Left kidney (tissue), 2 donors: ENCODE data around the gene INSC. TPM values are rescaled to one million over a fixed set of nuclear protein-coding genes. Genes with fewer than 3 reads are reported as not detected.

Experiments used
- DNase-seq: peaks from one replicate; pipeline ENCODE4 v3.0.0-alpha.2; 2013
- polyA plus RNA-seq: library from polyadenylated mRNA; unstranded; fragments of 120-200 nt; gene quantifications from one replicate; pipeline ENCODE4 v1.2.1, GENCODE V29; 2013; ENCODE audit not compliant: insufficient read length

Gene INSC
- polyA plus RNA-seq, 1 donor, result 0.73 TPM

GRCh38 chr11:15186146-15186545 lies 71.4 kb downstream of the INSC start:
- DNase-seq, result no peak

GRCh38 chr11:15189189-15189588 lies 74.5 kb downstream of the INSC start:
- no peak for DNase-seq

- no peak for DNase-seq
Measured at GRCh38 chr11:15189641-15190365, 75.1 kb downstream of the INSC start.

- no peak for DNase-seq
Measured at GRCh38 chr11:15190611-15191010, 75.9 kb downstream of the INSC start.

GRCh38 chr11:15192005-15192556 lies 77.4 kb downstream of the INSC start:
- no peak for DNase-seq

GRCh38 chr11:15194671-15195415 lies 80.1 kb downstream of the INSC start:
- no peak for DNase-seq

GRCh38 chr11:15195454-15196200 lies 80.9 kb downstream of the INSC start:
- DNase-seq, result no peak

GRCh38 chr11:15196704-15197103 lies 82.0 kb downstream of the INSC start:
- no peak for DNase-seq

- DNase-seq, result no peak
Measured at GRCh38 chr11:15197696-15198095, 83.0 kb downstream of the INSC start.

GRCh38 chr11:15198284-15198683 lies 83.6 kb downstream of the INSC start:
- DNase-seq, result no peak

GRCh38 chr11:15199693-15200092 lies 85.0 kb downstream of the INSC start:
- DNase-seq, result no peak

- no peak for DNase-seq
Measured at GRCh38 chr11:15200696-15201095, 86.0 kb downstream of the INSC start.

- DNase-seq, result no peak
Measured at GRCh38 chr11:15201586-15201985, 86.9 kb downstream of the INSC start.

GRCh38 chr11:15202626-15203025 lies 87.9 kb downstream of the INSC start:
- no peak for DNase-seq

- DNase-seq, result peak; percentile 7
Measured at GRCh38 chr11:15204711-15205110, 90.0 kb downstream of the INSC start.

GRCh38 chr11:15206791-15207190 lies 92.1 kb downstream of the INSC start:
- no peak for DNase-seq

- peak; percentile 51 for DNase-seq
Measured at GRCh38 chr11:15208378-15209222, 93.9 kb downstream of the INSC start.

GRCh38 chr11:15212876-15213275 lies 98.2 kb downstream of the INSC start:
- no peak for DNase-seq

GRCh38 chr11:15213471-15214231 lies 98.9 kb downstream of the INSC start:
- no peak for DNase-seq

GRCh38 chr11:15215005-15215404 lies 100.3 kb downstream of the INSC start:
- no peak for DNase-seq

- DNase-seq, result no peak
Measured at GRCh38 chr11:15216678-15217077, 102.0 kb downstream of the INSC start.
